Adrenal gland (tissue), 5 donors: ENCODE results near the gene NECAB3.

ENCODE experiments used
- CTCF ChIP-seq, 6 experiments: fragments of 450-650 bp in 4 of 6; fragments of 200-600 bp in 2 of 6; sonication (generic) in 1 of 6; IDR thresholded peaks; 1 replicate in 5 of 6; 2 replicates in 1 of 6; pipeline versions ENCODE4 v1.5.1 to v1.8.0; 2016 to 2021; ENCODE audit warnings: antibody characterized with exemption in 6 of 6, mild to moderate bottlenecking in 2 of 6, moderate library complexity in 1 of 6
- POLR2A ChIP-seq, 2 donors: fragments of 450-650 bp; IDR thresholded peaks; one replicate each; pipeline ENCODE4 v1.6.1; 2017; ENCODE audit warnings: antibody characterized with exemption in 2 of 2, mild to moderate bottlenecking in 2 of 2, moderate library complexity in 1 of 2
- donor health status: DM: no; HTN: no; CAD: no.

GRCh38 chr20:33662172-33662571, 12.1 kb downstream of the NECAB3 start, which contains the start of gene C20orf144:
- no peak for TF ChIP-seq CTCF (IDR thresholded peaks at IDR 0.05)
- no peak for TF ChIP-seq POLR2A (IDR thresholded peaks at IDR 0.05)
